ENCODE results near the gene NEBL. TPM values are rescaled to one million over a fixed set of nuclear protein-coding genes. Genes with fewer than 3 reads are reported as not detected.

The NEBL gene
- total RNA-seq, 1 experiment from 2014 or later: 16.6 TPM

GRCh38 chr10:20771051-20771450 is 126.1 kb downstream of the NEBL start:
- Histone ChIP-seq H3K27ac (ENCODE audit: low read depth, low read length) (no peak overlapping the region), H3K4me3 (replicated peaks in 1 of 2; ENCODE audit: low read depth in 1 of 2, low read length in 2 of 2) (no peak overlapping the region), H3K4me1 (ENCODE audit: control insufficient read depth in 1 of 2, insufficient read depth in 2 of 2, low read length in 2 of 2) (no peaks in the 10 kb centered on the region), H3K27me3 (ENCODE audit: insufficient read depth, low read length) (no peaks in the 10 kb centered on the region), H3K9me3 (ENCODE audit: control insufficient read depth in 1 of 2, insufficient read depth in 1 of 2, low read depth in 1 of 2, low read length in 2 of 2) (no peaks in the 10 kb centered on the region), H3K79me2 (ENCODE audit: insufficient read depth, low read length) (no peaks in the 10 kb centered on the region), H2AFZ (ENCODE audit: low read depth, low read length, poor library complexity, severe bottlenecking) (no peak overlapping the region), H3K36me3 (ENCODE audit: control insufficient read depth in 1 of 2, insufficient read depth in 2 of 2, low read length in 2 of 2) (no peaks in the 10 kb centered on the region), H4K20me1 (ENCODE audit: insufficient read depth) (no peaks in the 10 kb centered on the region), H3K9me2 (ENCODE audit: insufficient read depth) (no peaks in the 10 kb centered on the region), H3K4me2 (ENCODE audit: low read length) (no peak overlapping the region), H3K9ac (ENCODE audit: low read length) (no peak overlapping the region)
- ATAC-seq: no peak
- intact Hi-C loops (cut with micrococcal nuclease): no loop called here
- no TSS peak for BruUV-seq (replicated peaks)
- DNase-seq (ENCODE audit: low read depth, low spot score): no peak
- ChIA-PET CTCF (no interaction called here), POLR2A (no interaction called here), RAD21 (ENCODE audit: low non-redundant PET in 1 of 2, low total read pairs in 2 of 2, uncharacterized antibody in 2 of 2, unreplicated experiment in 2 of 2) (no interaction called here)
- TF ChIP-seq ELF1 (IDR thresholded peaks at IDR 0.05; ENCODE audit: borderline replicate concordance, low read depth): no peak
- no peak for TF ChIP-seq EGR1 (IDR thresholded peaks at IDR 0.05; ENCODE audit: low read depth)
- TF ChIP-seq RAD21 (IDR thresholded peaks at IDR 0.05; ENCODE audit: low read depth): no peak
- TF ChIP-seq SIN3A (IDR thresholded peaks at IDR 0.05; ENCODE audit: low read depth): no peak
- TF ChIP-seq ZNF274 (IDR thresholded peaks at IDR 0.05; ENCODE audit: low read depth, low read length): no peak
- no peak for TF ChIP-seq YY1 (IDR thresholded peaks at IDR 0.05; ENCODE audit: extremely low read depth, insufficient replicate concordance, low read depth, low read length)
- TF ChIP-seq POLR2A (IDR thresholded peaks at IDR 0.05; ENCODE audit: borderline replicate concordance, extremely low read depth, insufficient read depth, insufficient read length): no peak
- no peak for TF ChIP-seq EZH2phosphoT487 (IDR thresholded peaks at IDR 0.05; ENCODE audit: borderline replicate concordance)
- TF ChIP-seq CEBPB (IDR thresholded peaks at IDR 0.05; ENCODE audit: low read depth): no peak

- Histone ChIP-seq H3K4me3 (replicated peaks in 1 of 2; ENCODE audit: low read depth in 1 of 2, low read length in 2 of 2) (no peak overlapping the region), H3K79me2 (ENCODE audit: insufficient read depth, low read length) (no peaks in the 10 kb centered on the region), H3K4me1 (ENCODE audit: control insufficient read depth in 1 of 2, insufficient read depth in 2 of 2, low read length in 2 of 2) (no peaks in the 10 kb centered on the region), H3K36me3 (ENCODE audit: control insufficient read depth in 1 of 2, insufficient read depth in 2 of 2, low read length in 2 of 2) (no peaks in the 10 kb centered on the region), H2AFZ (ENCODE audit: low read depth, low read length, poor library complexity, severe bottlenecking) (no peak overlapping the region), H3K9ac (ENCODE audit: low read length) (no peak overlapping the region), H4K20me1 (ENCODE audit: insufficient read depth) (no peaks in the 10 kb centered on the region), H3K27me3 (ENCODE audit: insufficient read depth, low read length) (no peaks in the 10 kb centered on the region), H3K4me2 (ENCODE audit: low read length) (no peak overlapping the region), H3K9me2 (ENCODE audit: insufficient read depth) (no peaks in the 10 kb centered on the region), H3K27ac (ENCODE audit: low read depth, low read length) (no peak overlapping the region), H3K9me3 (ENCODE audit: control insufficient read depth in 1 of 2, insufficient read depth in 1 of 2, low read depth in 1 of 2, low read length in 2 of 2) (no peaks in the 10 kb centered on the region)
- POLR2A ChIA-PET: no interaction called here
- no peak for DNase-seq (ENCODE audit: low read depth, low spot score)
- no TSS peak for BruUV-seq (replicated peaks)
- RAD21 ChIA-PET (ENCODE audit: low non-redundant PET in 1 of 2, low total read pairs in 2 of 2, uncharacterized antibody in 2 of 2, unreplicated experiment in 2 of 2): no interaction called here
- intact Hi-C loops (cut with micrococcal nuclease): loop anchor here (10.0 kb wide), 1 partner anchor 955 kb away; the partner anchor contains the start of gene PLXDC2
- ATAC-seq: no peak
- CTCF ChIA-PET: interaction anchor here (0.6 to 1.7 kb wide), 2 partner anchors 950 to 1975 kb away, joined by 4 to 6 read pairs; no protein-coding TSS in a partner anchor
- TF ChIP-seq RAD21 (IDR thresholded peaks at IDR 0.05; ENCODE audit: low read depth) (no peak), EZH2phosphoT487 (IDR thresholded peaks at IDR 0.05; ENCODE audit: borderline replicate concordance) (no peak), SP1 (IDR thresholded peaks at IDR 0.05; ENCODE audit: low read depth) (no peak), CTCF (IDR thresholded peaks at IDR 0.05 in 2 of 3, conservative IDR thresholded peaks at IDR 0.05 in 1 of 3; ENCODE audit: borderline replicate concordance in 1 of 3, insufficient read depth in 1 of 3, low read depth in 2 of 3, low read length in 2 of 3) (no peak), SIN3A (IDR thresholded peaks at IDR 0.05; ENCODE audit: low read depth) (no peak), SRF (IDR thresholded peaks at IDR 0.05; ENCODE audit: low read depth) (no peak), POLR2AphosphoS5 (IDR thresholded peaks at IDR 0.05; ENCODE audit: low read depth, low read length) (no peak), FOSL1 (IDR thresholded peaks at IDR 0.05; ENCODE audit: low read depth) (no peak), TCF7L2 (IDR thresholded peaks at IDR 0.05; ENCODE audit: borderline replicate concordance, extremely low read depth, insufficient read depth, insufficient read length) (no peak), EZH2 (IDR thresholded peaks at IDR 0.05) (no peak)
- TF ChIP-seq, protein P1, sequence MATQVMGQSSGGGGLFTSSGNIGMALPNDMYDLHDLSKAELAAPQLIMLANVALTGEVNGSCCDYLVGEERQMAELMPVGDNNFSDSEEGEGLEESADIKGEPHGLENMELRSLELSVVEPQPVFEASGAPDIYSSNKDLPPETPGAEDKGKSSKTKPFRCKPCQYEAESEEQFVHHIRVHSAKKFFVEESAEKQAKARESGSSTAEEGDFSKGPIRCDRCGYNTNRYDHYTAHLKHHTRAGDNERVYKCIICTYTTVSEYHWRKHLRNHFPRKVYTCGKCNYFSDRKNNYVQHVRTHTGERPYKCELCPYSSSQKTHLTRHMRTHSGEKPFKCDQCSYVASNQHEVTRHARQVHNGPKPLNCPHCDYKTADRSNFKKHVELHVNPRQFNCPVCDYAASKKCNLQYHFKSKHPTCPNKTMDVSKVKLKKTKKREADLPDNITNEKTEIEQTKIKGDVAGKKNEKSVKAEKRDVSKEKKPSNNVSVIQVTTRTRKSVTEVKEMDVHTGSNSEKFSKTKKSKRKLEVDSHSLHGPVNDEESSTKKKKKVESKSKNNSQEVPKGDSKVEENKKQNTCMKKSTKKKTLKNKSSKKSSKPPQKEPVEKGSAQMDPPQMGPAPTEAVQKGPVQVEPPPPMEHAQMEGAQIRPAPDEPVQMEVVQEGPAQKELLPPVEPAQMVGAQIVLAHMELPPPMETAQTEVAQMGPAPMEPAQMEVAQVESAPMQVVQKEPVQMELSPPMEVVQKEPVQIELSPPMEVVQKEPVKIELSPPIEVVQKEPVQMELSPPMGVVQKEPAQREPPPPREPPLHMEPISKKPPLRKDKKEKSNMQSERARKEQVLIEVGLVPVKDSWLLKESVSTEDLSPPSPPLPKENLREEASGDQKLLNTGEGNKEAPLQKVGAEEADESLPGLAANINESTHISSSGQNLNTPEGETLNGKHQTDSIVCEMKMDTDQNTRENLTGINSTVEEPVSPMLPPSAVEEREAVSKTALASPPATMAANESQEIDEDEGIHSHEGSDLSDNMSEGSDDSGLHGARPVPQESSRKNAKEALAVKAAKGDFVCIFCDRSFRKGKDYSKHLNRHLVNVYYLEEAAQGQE (IDR thresholded peaks at IDR 0.05; ENCODE audit: low read depth): no peak
These were observed 127.6 kb downstream of the NEBL start for GRCh38 chr10:20769481-20769880.

Measured in HCT116 (cell line).